Gastrocnemius medialis (tissue), 4 donors: ENCODE results near the gene ZNF446. TPM values are rescaled to one million over a fixed set of nuclear protein-coding genes. Genes with fewer than 3 reads are reported as not detected.
"Not testable (repeated sequence)": the region's sequence is repeated elsewhere in the genome, so short reads cannot be mapped to it uniquely, and the experiment has no call there.

ENCODE experiments used
- ATAC-seq, 2 donors: fragments of 150-250 bp; one replicate each; pipeline ENCODE4 v1.9.1; 2016
- DNase-seq, 2 donors: peaks; one replicate each; pipeline ENCODE4 v3.0.0-alpha.2; 2019
- H3K27ac ChIP-seq, 4 donors: fragments of 200-600 bp; sonication (generic); 1 replicate in 1 of 4; 2 replicates in 3 of 4; pipeline ENCODE4 v1.5.1; 2016 to 2018; ENCODE audit warnings: mild to moderate bottlenecking in 2 of 4, moderate library complexity in 1 of 4
- H3K27me3 ChIP-seq, 3 donors: fragments of 200-600 bp; sonication (generic) in 2 of 3; 1 replicate in 1 of 3; 2 replicates in 2 of 3; pipeline versions ENCODE4 v1.5.1 to v1.6.0; 2016 to 2019; ENCODE audit warnings: mild to moderate bottlenecking in 1 of 3, moderate library complexity in 1 of 3
- H3K36me3 ChIP-seq, 2 donors: fragments of 200-600 bp; sonication (generic) in 1 of 2; one replicate each; pipeline ENCODE4 v1.5.1; 2017 to 2018
- H3K4me1 ChIP-seq, 2 donors: fragments of 200-600 bp; sonication (generic) in 1 of 2; one replicate each; pipeline ENCODE4 v1.5.1; 2016 to 2017; ENCODE audit warnings: mild to moderate bottlenecking in 2 of 2
- H3K4me3 ChIP-seq, 4 donors: fragments of 200-600 bp; sonication (generic) in 3 of 4; 1 replicate in 1 of 4; 2 replicates in 3 of 4; pipeline ENCODE4 v1.5.1; 2016 to 2019; ENCODE audit warnings: mild to moderate bottlenecking in 2 of 4
- H3K9me3 ChIP-seq, 3 donors: fragments of 200-600 bp; sonication (generic) in 2 of 3; 1 replicate in 1 of 3; 2 replicates in 2 of 3; pipeline ENCODE4 v1.5.1; 2016 to 2019
- POLR2A ChIP-seq, 2 donors: fragments of 450-650 bp; IDR thresholded peaks; one replicate each; pipeline ENCODE4 v1.6.1; 2017; ENCODE audit warnings: antibody characterized with exemption in 2 of 2, mild to moderate bottlenecking in 2 of 2, moderate library complexity in 2 of 2
- in situ Hi-C, 4 donors: fragments of 200-750 bp; cut with MboI; loops; one replicate each; pipeline versions ENCODE4 v1.15.0 to v1.8.0; 2017; ENCODE audit warnings: low sequenced_read_pairs in 4 of 4
- intact Hi-C: fragments of 100-400 bp; cut with DNase I; formaldehyde crosslinking; loops from one replicate; pipeline ENCODE4 v1.15.1; 2023; ENCODE audit warnings: low total_unique reads
- total RNA-seq, 4 donors: library from RNA; depleted of rRNA; stranded (reverse); fragments of >200 nt; gene quantifications; one replicate each; pipeline versions ENCODE4 v1.1.0 to v1.2.3, GENCODE V29; 2016
- TF ChIP-seq, protein P1 (sequence below), 5 experiments: fragments of 450-650 bp in 3 of 5; fragments of 200-600 bp in 2 of 5; sonication (generic) in 2 of 5; IDR thresholded peaks in 4 of 5; conservative IDR thresholded peaks in 1 of 5; 1 replicate in 4 of 5; 2 replicates in 1 of 5; pipeline ENCODE4 v1.5.1; 2016 to 2019; ENCODE audit warnings: antibody characterized with exemption in 5 of 5, mild to moderate bottlenecking in 3 of 5, moderate library complexity in 3 of 5

ZNF446 gene
- total RNA-seq, 4 donors from 2014 or later = 7.5 to 13.1 (median 8.9) TPM

DNA sequence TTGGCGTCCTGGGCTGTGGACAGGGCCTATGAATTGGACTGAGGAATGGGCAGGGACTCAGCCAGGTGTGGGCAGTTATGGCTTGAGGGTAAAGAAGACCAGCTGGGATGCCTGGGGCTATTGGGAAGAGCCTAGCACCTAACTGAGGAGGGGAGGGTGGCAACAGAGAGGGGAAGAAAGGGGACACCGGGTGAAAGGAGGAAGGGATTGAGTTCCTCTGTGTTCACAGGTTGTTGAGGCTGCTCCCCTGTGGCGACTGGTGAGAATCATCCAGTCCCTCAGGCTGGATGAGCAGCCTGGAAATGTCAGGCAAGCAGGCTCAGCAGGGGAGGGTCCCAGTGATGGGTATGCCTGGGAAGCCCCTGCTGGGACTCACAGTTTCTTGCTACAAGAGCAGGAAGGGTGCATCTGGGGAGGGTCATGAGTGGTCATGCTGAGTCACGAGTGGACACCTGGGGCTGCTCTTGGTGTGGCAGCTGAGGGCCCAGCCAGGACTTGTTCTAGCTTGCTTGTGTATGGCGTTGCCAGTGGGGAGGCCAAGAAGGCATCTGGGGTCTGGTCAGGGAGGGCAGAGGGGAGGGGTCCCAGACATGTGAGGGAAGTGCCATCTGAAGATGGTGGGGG, 7.8 kb upstream of the ZNF446 start:
- Histone ChIP-seq H3K36me3 (peaks cover 0 to 30% of the 10 kb centered on the region in 2 donors), H3K9me3 (no peaks in the 10 kb centered on the region), H3K4me3 (no peak overlapping the region), H3K27me3 (no peaks in the 10 kb centered on the region), H3K4me1 (peaks cover 10 to 13% of the 10 kb centered on the region in 2 donors), H3K27ac (no peak overlapping the region)
- in situ Hi-C loops (no loop called here), intact Hi-C loops (loop anchor here (5.0 kb wide), 1 partner anchor 81 kb away; the partner anchor contains the start of gene RPS5)
- no peak for DNase-seq
- ATAC-seq = no peak
- no peak for TF ChIP-seq POLR2A (IDR thresholded peaks at IDR 0.05)
- TF ChIP-seq, protein P1, sequence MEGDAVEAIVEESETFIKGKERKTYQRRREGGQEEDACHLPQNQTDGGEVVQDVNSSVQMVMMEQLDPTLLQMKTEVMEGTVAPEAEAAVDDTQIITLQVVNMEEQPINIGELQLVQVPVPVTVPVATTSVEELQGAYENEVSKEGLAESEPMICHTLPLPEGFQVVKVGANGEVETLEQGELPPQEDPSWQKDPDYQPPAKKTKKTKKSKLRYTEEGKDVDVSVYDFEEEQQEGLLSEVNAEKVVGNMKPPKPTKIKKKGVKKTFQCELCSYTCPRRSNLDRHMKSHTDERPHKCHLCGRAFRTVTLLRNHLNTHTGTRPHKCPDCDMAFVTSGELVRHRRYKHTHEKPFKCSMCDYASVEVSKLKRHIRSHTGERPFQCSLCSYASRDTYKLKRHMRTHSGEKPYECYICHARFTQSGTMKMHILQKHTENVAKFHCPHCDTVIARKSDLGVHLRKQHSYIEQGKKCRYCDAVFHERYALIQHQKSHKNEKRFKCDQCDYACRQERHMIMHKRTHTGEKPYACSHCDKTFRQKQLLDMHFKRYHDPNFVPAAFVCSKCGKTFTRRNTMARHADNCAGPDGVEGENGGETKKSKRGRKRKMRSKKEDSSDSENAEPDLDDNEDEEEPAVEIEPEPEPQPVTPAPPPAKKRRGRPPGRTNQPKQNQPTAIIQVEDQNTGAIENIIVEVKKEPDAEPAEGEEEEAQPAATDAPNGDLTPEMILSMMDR (IDR thresholded peaks at IDR 0.05 in 4 of 5, conservative IDR thresholded peaks at IDR 0.05 in 1 of 5) = no peak

DNA sequence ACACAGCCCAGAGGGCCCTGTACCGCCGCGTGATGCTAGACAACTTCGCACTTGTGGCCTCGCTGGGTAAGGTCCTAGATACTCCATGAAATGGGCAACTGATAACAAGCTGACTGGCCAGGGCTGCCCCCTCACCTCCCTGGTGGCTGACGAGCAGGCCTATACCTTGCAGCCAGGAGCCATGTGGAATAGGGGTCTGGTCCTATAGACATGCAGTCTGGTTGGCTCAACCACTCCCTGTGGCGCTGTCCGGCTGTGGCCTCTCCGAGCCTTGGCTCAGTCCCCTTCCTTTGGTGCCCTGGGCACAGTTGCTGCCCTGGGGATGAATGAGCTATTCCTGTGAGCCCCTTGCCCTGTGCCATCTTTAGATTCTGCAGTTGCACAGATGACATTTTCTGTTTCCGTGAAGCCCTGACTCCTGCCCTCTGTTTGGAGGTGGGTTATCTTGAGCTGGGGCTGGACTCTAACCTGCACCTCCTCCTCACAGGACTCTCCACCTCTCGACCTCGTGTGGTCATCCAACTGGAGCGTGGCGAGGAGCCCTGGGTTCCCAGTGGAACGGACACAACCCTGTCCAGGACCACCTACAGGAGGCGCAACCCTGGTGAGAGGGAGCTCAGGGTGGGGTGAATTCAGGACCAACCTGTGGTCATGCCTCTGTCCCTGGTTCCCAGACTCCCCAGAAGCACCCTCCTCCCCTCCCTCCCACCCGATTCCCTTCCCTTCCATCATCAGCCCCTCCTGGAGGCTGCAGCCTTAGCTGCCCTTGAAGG, 6.7 kb upstream of the ZNF446 start:
- intact Hi-C loops (loop anchor here (5.0 kb wide), 1 partner anchor 82 kb away; the partner anchor contains the start of gene RPS5), in situ Hi-C loops (no loop called here)
- H3K4me1 ChIP-seq = peaks cover 10 to 13% of the 10 kb centered on the region in 2 donors
- no peak overlapping the region for H3K4me3 ChIP-seq
- no peaks in the 10 kb centered on the region for H3K9me3 ChIP-seq
- DNase-seq = no peak
- no peak overlapping the region for H3K27ac ChIP-seq
- H3K27me3 ChIP-seq = no peaks in the 10 kb centered on the region
- H3K36me3 ChIP-seq = peaks cover 0 to 30% of the 10 kb centered on the region in 2 donors
- no peak for ATAC-seq
- TF ChIP-seq, protein P1 (IDR thresholded peaks at IDR 0.05 in 4 of 5, conservative IDR thresholded peaks at IDR 0.05 in 1 of 5) = no peak
- TF ChIP-seq POLR2A (IDR thresholded peaks at IDR 0.05) = no peak

DNA sequence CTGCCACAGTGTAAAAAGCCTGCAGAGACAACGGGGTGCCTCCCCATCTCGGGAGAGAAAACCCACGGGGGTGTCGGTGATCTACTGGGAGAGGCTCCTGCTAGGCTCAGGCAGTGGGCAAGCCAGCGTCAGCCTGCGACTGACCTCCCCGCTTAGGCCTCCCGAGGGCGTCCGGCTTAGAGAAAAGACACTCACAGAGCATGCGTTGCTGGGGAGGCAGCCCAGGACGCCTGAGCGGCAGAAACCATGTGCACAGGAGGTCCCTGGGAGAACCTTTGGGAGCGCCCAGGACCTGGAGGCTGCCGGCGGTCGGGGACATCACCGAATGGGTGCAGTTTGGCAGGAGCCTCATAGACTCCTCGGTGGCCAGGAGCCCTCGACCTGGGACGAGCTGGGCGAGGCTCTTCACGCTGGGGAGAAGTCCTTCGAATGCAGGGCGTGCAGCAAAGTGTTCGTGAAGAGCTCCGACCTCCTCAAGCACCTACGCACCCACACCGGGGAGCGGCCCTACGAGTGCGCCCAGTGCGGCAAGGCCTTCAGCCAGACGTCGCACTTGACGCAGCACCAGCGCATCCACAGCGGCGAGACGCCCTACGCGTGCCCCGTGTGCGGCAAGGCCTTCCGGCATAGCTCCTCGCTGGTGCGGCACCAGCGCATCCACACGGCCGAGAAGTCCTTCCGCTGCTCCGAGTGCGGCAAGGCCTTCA, 5.2 kb upstream of the ZNF446 start:
- Histone ChIP-seq H3K4me1 (peaks cover 19 to 24% of the 10 kb centered on the region in 2 donors), H3K36me3 (peaks cover 0 to 30% of the 10 kb centered on the region in 2 donors)
- H3K27ac ChIP-seq, ATAC-seq, H3K4me3 ChIP-seq, DNase-seq, H3K9me3 ChIP-seq, in situ Hi-C loops, H3K27me3 ChIP-seq, intact Hi-C loops: not testable (repeated sequence)

DNA sequence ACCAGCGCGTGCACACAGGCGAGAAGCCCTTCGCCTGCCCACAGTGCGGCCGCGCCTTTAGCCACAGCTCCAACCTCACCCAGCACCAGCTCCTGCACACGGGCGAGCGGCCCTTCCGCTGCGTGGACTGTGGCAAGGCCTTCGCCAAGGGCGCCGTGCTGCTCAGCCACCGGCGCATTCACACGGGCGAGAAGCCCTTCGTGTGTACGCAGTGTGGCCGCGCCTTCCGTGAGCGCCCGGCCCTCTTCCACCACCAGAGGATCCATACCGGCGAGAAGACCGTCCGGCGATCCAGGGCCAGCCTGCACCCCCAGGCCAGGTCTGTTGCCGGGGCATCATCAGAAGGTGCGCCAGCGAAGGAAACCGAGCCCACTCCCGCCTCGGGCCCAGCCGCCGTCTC, 4.4 kb upstream of the ZNF446 start:
- ATAC-seq = no peak
- H3K27me3 ChIP-seq = no peaks in the 10 kb centered on the region
- intact Hi-C loops = no loop called here
- no peak overlapping the region for H3K27ac ChIP-seq
- no peak overlapping the region for H3K4me3 ChIP-seq
- TF ChIP-seq, protein P1 (IDR thresholded peaks at IDR 0.05 in 4 of 5, conservative IDR thresholded peaks at IDR 0.05 in 1 of 5) = no peak
- no peak for TF ChIP-seq POLR2A (IDR thresholded peaks at IDR 0.05)
- DNase-seq = no peak
- in situ Hi-C loops = no loop called here
- peaks cover 16 to 23% of the 10 kb centered on the region in 2 donors for H3K4me1 ChIP-seq
- H3K36me3 ChIP-seq = peaks cover 0 to 30% of the 10 kb centered on the region in 2 donors
- no peaks in the 10 kb centered on the region for H3K9me3 ChIP-seq

DNA sequence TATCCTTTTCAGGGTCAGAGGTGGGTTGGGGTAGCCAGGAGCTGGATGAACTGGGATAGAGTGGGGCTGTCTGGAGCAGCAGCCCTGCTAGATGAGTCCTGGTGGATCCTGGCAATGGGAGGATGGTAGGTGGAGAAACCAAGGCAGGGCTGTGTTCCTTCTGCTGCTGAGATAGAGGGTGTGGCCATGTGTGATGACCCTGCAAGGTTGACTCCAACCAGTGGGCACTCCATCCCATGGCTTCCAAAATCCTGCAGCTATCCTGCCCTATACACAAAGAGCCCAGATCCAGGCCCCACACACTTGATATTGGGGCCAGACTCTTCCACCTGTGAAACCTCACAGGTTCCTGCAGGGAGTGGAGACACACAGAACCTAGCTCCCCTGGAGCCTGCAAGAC, 2.4 kb upstream of the ZNF446 start:
- in situ Hi-C loops = no loop called here
- intact Hi-C loops = no loop called here
- no peak for DNase-seq
- no peak overlapping the region for H3K4me3 ChIP-seq
- H3K27ac ChIP-seq = no peak overlapping the region
- H3K36me3 ChIP-seq = peaks cover 0 to 30% of the 10 kb centered on the region in 2 donors
- no peaks in the 10 kb centered on the region for H3K27me3 ChIP-seq
- TF ChIP-seq POLR2A (IDR thresholded peaks at IDR 0.05) = no peak
- TF ChIP-seq, protein P1 (IDR thresholded peaks at IDR 0.05 in 4 of 5, conservative IDR thresholded peaks at IDR 0.05 in 1 of 5) = no peak
- ATAC-seq = no peak
- H3K4me1 ChIP-seq = peaks cover 15 to 22% of the 10 kb centered on the region in 2 donors
- no peaks in the 10 kb centered on the region for H3K9me3 ChIP-seq
